CD14-positive monocyte (primary cell): ENCODE results near the gene MCF2L2. TPM values are rescaled to one million over a fixed set of nuclear protein-coding genes. Genes with fewer than 3 reads are reported as not detected.

Experiments used
- DNase-seq, 3 donors: peaks; one replicate each; pipeline ENCODE4 v3.0.0-alpha.2; 2011 to 2022
- H2AFZ ChIP-seq: 2 replicates; pipeline ENCODE4 v1.6.0; 2012; ENCODE audit warnings: mild to moderate bottlenecking, low read depth, low read length, inconsistent platforms; ENCODE audit not compliant: insufficient read depth, poor library complexity, severe bottlenecking
- H3K27ac ChIP-seq, 2 donors: 1 replicate in 1 of 2; 2 replicates in 1 of 2; pipeline ENCODE4 v1.5.1; 2012 to 2013; ENCODE audit warnings: low read length in 2 of 2, control low read depth in 1 of 2, inconsistent platforms in 1 of 2, low read depth in 1 of 2, mild to moderate bottlenecking in 1 of 2
- H3K27me3 ChIP-seq, 2 donors: one replicate each; pipeline versions ENCODE4 v1.6.0 to v1.6.1; 2011 to 2013; ENCODE audit warnings: low read length in 2 of 2; ENCODE audit not compliant: control insufficient read depth in 2 of 2, insufficient read depth in 2 of 2
- H3K36me3 ChIP-seq, 2 donors: replicated peaks in 1 of 2; 1 replicate in 1 of 2; 2 replicates in 1 of 2; pipeline versions ENCODE4 v1.5.1 to v1.6.1; 2012 to 2013; ENCODE audit warnings: low read length in 2 of 2, control low read depth in 1 of 2, inconsistent platforms in 1 of 2, mild to moderate bottlenecking in 1 of 2; ENCODE audit not compliant: insufficient read depth in 2 of 2, control insufficient read depth in 1 of 2
- H3K4me1 ChIP-seq, 2 donors: 1 replicate in 1 of 2; 2 replicates in 1 of 2; pipeline versions ENCODE4 v1.5.1 to v1.6.1; 2012 to 2013; ENCODE audit warnings: low read length in 2 of 2, control low read depth in 1 of 2, inconsistent platforms in 1 of 2, mild to moderate bottlenecking in 1 of 2, moderate library complexity in 1 of 2; ENCODE audit not compliant: insufficient read depth in 2 of 2, control insufficient read depth in 1 of 2
- H3K4me2 ChIP-seq: replicated peaks from 2 replicates; pipeline ENCODE3; 2012; ENCODE audit warnings: low read length, moderate library complexity, mild to moderate bottlenecking; ENCODE audit not compliant: poor library complexity, severe bottlenecking; ENCODE audit errors: extremely low read depth
- H3K4me3 ChIP-seq, 3 experiments: fragments of 200-600 bp in 1 of 3; sonication (generic) in 1 of 3; replicated peaks in 1 of 3; 1 replicate in 2 of 3; 2 replicates in 1 of 3; pipeline ENCODE4 v1.5.1; 2011 to 2013; ENCODE audit warnings: low read length in 3 of 3, mild to moderate bottlenecking in 3 of 3, control low read depth in 2 of 3, low read depth in 2 of 3, inconsistent platforms in 1 of 3, moderate library complexity in 1 of 3
- H3K79me2 ChIP-seq: 2 replicates; pipeline ENCODE4 v1.6.0; 2012; ENCODE audit warnings: mild to moderate bottlenecking, control low read depth, inconsistent platforms, low read length, moderate library complexity; ENCODE audit not compliant: insufficient read depth
- H3K9ac ChIP-seq: 2 replicates; pipeline ENCODE4 v1.6.0; 2017; ENCODE audit warnings: low read length, mild to moderate bottlenecking; ENCODE audit not compliant: insufficient read depth, poor library complexity, severe bottlenecking
- H3K9me3 ChIP-seq, 2 donors: replicated peaks in 1 of 2; 1 replicate in 1 of 2; 2 replicates in 1 of 2; pipeline versions ENCODE4 v1.5.1 to v1.6.1; 2012 to 2013; ENCODE audit warnings: low read length in 2 of 2, control low read depth in 1 of 2; ENCODE audit not compliant: control insufficient read depth in 1 of 2, insufficient read depth in 1 of 2
- H4K20me1 ChIP-seq: 2 replicates; pipeline ENCODE4 v1.6.0; 2012; ENCODE audit warnings: mild to moderate bottlenecking, low read length, control low read depth, moderate library complexity; ENCODE audit not compliant: insufficient read depth
- H3K27ac Mint-ChIP-seq, 7 donors: one replicate each; pipeline ENCODE4 v1.8.0; 2020; ENCODE audit warnings: mild to moderate bottlenecking in 7 of 7, mixed read lengths in 7 of 7, moderate library complexity in 6 of 7, inconsistent platforms in 2 of 7
- H3K27me3 Mint-ChIP-seq, 3 donors: one replicate each; pipeline ENCODE4 v1.8.0; 2021 to 2022; ENCODE audit warnings: low read depth in 3 of 3, mild to moderate bottlenecking in 3 of 3, mixed read lengths in 3 of 3, moderate library complexity in 3 of 3, inconsistent platforms in 1 of 3
- H3K36me3 Mint-ChIP-seq, 2 donors: one replicate each; pipeline ENCODE4 v1.8.0; 2020; ENCODE audit warnings: mixed read lengths in 2 of 2, inconsistent platforms in 1 of 2, mild to moderate bottlenecking in 1 of 2
- H3K4me1 Mint-ChIP-seq: one replicate; pipeline ENCODE4 v1.8.0; 2020; ENCODE audit warnings: mild to moderate bottlenecking, mixed read lengths
- H3K4me3 Mint-ChIP-seq, 2 donors: one replicate each; pipeline ENCODE4 v1.8.0; 2020; ENCODE audit warnings: mild to moderate bottlenecking in 2 of 2, mixed read lengths in 2 of 2, moderate library complexity in 1 of 2
- H3K9me3 Mint-ChIP-seq, 7 donors: one replicate each; pipeline ENCODE4 v1.8.0; 2020 to 2022; ENCODE audit warnings: mixed read lengths in 7 of 7, mild to moderate bottlenecking in 6 of 7, moderate library complexity in 6 of 7, inconsistent platforms in 2 of 7
- CTCF ChIP-seq: fragments of 200-600 bp; IDR thresholded peaks from one replicate; pipeline ENCODE4 v1.8.0; 2022; ENCODE audit warnings: antibody characterized with exemption, mild to moderate bottlenecking
- WGBS: methylation state at CpG from one replicate; pipeline ENCODE4 v1.1.5; 2013; ENCODE audit warnings: missing lambda C conversion rate; ENCODE audit not compliant: insufficient coverage; 5-methylcytosine and 5-hydroxymethylcytosine counted together
- intact Hi-C, 2 donors: fragments of 100-400 bp; cut with micrococcal nuclease; formaldehyde crosslinking; loops; one replicate each; pipeline versions ENCODE4 v1.15.0 to v1.15.1; 2023
- polyA plus RNA-seq, 3 donors: library from polyadenylated mRNA; depleted of rRNA in 1 of 3; unstranded in 2 of 3; stranded (reverse) in 1 of 3; fragments of 300-500 nt in 2 of 3; fragments of >200 nt in 1 of 3; fragmentation: Illumina TruSeq in 2 of 3; gene quantifications; 1 replicate in 2 of 3; 2 replicates in 1 of 3; pipeline ENCODE4 v1.2.3, GENCODE V29; 2012 to 2021

MCF2L2 gene
- polyA plus RNA-seq, 3 donors: 0.01 to 0.13 TPM; not detected in 1

DNA sequence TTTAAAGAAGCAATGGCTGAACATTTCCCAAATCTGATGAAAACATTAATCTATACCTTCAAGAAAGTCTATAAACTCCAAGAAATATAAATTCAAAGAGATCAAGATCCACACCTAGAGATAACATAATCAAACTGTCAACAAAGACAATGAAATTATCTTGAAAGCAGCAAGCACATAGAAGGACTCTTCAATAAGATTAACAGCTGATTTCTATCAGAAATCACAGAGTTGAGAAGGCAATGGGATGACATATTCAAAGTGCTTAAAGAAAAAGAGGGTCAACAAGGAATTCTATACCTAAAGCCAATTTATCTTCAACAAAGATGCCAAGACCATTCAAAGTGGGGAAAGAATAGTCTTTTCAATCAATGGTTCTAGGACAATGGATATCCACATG is 224.7 kb downstream of the MCF2L2 start:
- no peaks in the 10 kb centered on the region for H4K20me1 ChIP-seq
- H3K4me3 ChIP-seq: no peak overlapping the region
- H3K4me3 Mint-ChIP-seq: no peak overlapping the region
- peaks cover 9% of the 10 kb centered on the region for H3K4me1 Mint-ChIP-seq
- no peak for DNase-seq
- intact Hi-C loops: no loop called here
- no peak overlapping the region for H3K27ac Mint-ChIP-seq
- H3K27me3 ChIP-seq: no peaks in the 10 kb centered on the region
- H3K27ac ChIP-seq: no peak overlapping the region
- H3K9me3 Mint-ChIP-seq: peaks cover 10 to 21% (median 17%) of the 10 kb centered on the region in 7 donors
- peaks cover 6% of the 10 kb centered on the region in 2 donors for H3K4me1 ChIP-seq
- H3K9me3 ChIP-seq: peaks cover 8% of the 10 kb centered on the region in 2 donors
- H3K9ac ChIP-seq: no peak overlapping the region
- no peaks in the 10 kb centered on the region for H3K27me3 Mint-ChIP-seq
- H2AFZ ChIP-seq: no peak overlapping the region
- no peak for TF ChIP-seq CTCF
- H3K36me3 Mint-ChIP-seq: no peaks in the 10 kb centered on the region
- H3K79me2 ChIP-seq: no peaks in the 10 kb centered on the region
- H3K36me3 ChIP-seq: no peaks in the 10 kb centered on the region
- no peak overlapping the region for H3K4me2 ChIP-seq

- Mint-ChIP-seq H3K36me3 (no peaks in the 10 kb centered on the region), H3K27ac (no peak overlapping the region), H3K27me3 (no peaks in the 10 kb centered on the region), H3K4me3 (no peak overlapping the region), H3K4me1 (peaks cover 4% of the 10 kb centered on the region), H3K9me3 (peaks cover 10 to 21% (median 17%) of the 10 kb centered on the region in 7 donors)
- intact Hi-C loops: no loop called here
- Histone ChIP-seq H3K9ac (no peak overlapping the region), H3K9me3 (peaks cover 8% of the 10 kb centered on the region in 2 donors), H3K4me2 (no peak overlapping the region), H2AFZ (no peak overlapping the region), H3K27me3 (no peaks in the 10 kb centered on the region), H3K36me3 (no peaks in the 10 kb centered on the region), H3K27ac (no peak overlapping the region), H3K79me2 (no peaks in the 10 kb centered on the region), H4K20me1 (no peaks in the 10 kb centered on the region), H3K4me1 (peaks cover 2 to 3% of the 10 kb centered on the region in 2 donors), H3K4me3 (no peak overlapping the region)
- WGBS: 64% methylated on average over 4 of the region's 4 CpGs
- DNase-seq: no peak
- no peak for TF ChIP-seq CTCF
Measured at GRCh38 chr3:183202004-183202722, 226.3 kb downstream of the MCF2L2 start.
